ENCODE results near the gene DDB1. TPM values are rescaled to one million over a fixed set of nuclear protein-coding genes. Genes with fewer than 3 reads are reported as not detected.

The DDB1 gene
- total and polyA plus RNA-seq, 2 of the 13 experiments (the other 11 are each of a cell fraction or from before 2014, with no cell fraction given), result 217 to 266 TPM

GRCh38 chr11:61325649-61326414 lies 7.1 kb downstream of the DDB1 start (continued):
- TF ChIP-seq HNF1A (IDR thresholded peaks at IDR 0.05; ENCODE audit: low read depth), result no peak
- no peak for TF ChIP-seq HNF1A (CRISPR knock-in tag; IDR thresholded peaks at IDR 0.05; ENCODE audit: borderline replicate concordance)
- no peak for TF ChIP-seq KDM5B (CRISPR knock-in tag; IDR thresholded peaks at IDR 0.05; ENCODE audit: borderline replicate concordance)
- no peak for TF ChIP-seq SNAPC5 (CRISPR knock-in tag; IDR thresholded peaks at IDR 0.05; ENCODE audit: borderline replicate concordance)
- no peak for TF ChIP-seq CEBPZ (IDR thresholded peaks at IDR 0.05; ENCODE audit: low read length)
- TF ChIP-seq KLF6 (CRISPR knock-in tag; IDR thresholded peaks at IDR 0.05), result no peak
- no peak for TF ChIP-seq E2F2 (CRISPR knock-in tag; IDR thresholded peaks at IDR 0.05; ENCODE audit: borderline replicate concordance)
- no peak for TF ChIP-seq ZNF775 (CRISPR knock-in tag; IDR thresholded peaks at IDR 0.05; ENCODE audit: borderline replicate concordance)
